Stromal cell of bone marrow (primary cell): Measurements from ENCODE around the gene STIL.
"Not testable (repeated sequence)": the region's sequence is repeated elsewhere in the genome, so short reads cannot be mapped to it uniquely, and the experiment has no call there.

Experiments used
- DNase-seq: peaks from one replicate; pipeline ENCODE4 v3.0.0-alpha.2; 2012; ENCODE audit warnings: low read depth

The STIL gene

DNA sequence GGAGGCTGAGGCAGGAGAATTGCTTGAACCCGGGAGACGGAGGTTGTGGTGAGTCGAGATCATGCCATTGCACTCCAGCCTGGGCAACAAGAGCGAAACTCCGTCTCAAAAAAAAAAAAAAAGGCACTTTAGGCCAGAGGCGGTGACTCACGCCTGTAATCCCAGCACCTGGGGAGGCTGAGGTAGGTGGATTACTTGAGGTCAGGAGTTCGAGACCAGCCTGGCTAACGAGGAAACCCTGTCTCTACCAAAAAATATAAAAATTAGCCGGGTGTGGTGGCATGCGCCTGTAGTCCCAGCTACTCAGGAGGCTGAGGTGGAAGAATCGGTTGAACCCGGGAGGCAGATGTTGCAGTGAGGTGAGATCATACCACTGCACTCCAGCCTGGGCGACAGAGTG is 6.0 kb upstream of the STIL start:
- DNase-seq = not testable (repeated sequence)

DNA sequence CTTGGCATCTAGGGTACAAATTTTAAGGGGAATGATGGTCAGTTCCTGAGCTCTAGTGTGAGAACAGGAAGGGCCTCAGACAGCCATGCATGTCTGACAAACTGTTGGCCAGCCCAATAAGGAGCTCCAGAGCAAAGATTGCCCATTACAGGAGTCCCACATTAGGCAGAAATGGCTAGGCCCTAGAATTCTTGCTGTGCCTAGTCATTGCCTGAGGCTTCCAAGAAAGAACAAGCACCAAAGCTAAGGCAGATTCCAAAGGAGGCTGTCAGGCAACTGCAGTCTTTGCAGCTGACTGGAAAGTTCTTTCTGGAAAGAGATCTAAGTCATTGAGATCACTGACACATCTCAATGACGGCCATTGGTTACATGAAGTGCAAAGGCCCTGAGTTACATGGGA is 3.9 kb upstream of the STIL start:
- DNase-seq = peak; percentile 82

DNA sequence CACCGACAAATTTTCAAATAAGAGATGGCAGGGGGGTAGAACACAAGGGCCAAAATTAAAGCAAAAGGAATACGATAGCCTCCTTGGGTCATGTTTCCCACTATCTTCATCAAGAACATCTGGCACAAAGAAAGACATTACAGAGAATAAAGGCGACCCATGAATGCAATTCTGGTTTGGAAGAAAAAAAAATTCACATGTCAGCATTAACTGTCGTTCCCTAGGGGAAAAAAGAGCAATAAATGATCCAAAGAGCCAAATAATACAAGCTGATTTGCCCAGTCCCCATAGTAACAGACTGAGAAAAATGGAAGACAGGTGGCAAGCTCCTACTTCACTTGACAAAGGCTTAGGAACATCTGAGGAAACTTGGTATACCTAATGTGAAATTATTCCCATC is 4.5 kb downstream of the STIL start:
- DNase-seq = no peak

DNA sequence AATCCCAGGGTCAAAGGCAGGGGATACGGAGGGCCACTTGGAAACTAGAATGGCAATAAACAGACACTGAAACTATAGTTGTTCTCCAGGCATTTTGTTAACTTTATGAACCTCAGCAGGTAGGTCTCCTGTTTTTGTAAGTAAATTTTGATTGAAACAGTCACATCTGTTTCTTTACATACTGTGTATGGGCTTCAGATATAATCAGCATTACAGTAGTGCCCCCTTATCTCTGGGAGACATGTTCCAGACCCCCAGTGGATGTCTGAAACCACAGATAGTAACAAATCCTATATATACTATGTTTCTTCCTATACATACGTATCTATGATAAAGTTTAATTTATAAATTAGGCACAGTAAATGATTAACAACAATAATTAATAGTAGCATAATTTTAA is 11.5 kb downstream of the STIL start:
- DNase-seq = no peak

DNA sequence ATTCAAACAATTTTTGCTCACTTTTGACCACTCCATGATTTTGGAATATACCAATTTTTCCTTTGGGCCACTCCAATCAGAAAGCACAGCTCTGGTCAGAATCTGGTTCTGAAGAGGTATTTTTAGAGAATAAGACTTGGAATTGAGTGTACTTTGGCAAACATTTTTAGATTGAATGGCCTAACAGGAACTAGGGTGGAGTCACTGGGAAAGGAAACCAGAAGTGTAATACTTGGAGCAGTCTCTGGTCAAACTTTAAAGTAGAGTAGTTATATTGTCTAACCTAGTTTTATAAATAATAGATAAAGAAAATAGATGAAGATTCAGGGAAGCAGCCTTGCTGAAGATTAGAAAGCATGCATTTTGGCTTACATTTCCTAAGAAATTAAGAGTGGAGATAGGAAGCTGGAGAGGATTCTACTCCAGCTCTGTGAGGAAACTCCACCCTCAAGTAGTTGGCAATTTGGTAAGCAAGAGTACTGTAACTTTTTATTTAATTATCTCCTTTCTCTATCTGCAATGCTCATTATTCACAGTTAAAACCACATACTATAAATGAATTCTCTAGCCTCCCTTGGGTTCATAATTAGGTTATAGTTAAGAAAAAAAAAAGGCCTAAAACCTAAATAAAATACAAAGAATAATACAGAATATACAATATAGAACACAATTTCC is 15.8 kb downstream of the STIL start:
- DNase-seq = no peak

DNA sequence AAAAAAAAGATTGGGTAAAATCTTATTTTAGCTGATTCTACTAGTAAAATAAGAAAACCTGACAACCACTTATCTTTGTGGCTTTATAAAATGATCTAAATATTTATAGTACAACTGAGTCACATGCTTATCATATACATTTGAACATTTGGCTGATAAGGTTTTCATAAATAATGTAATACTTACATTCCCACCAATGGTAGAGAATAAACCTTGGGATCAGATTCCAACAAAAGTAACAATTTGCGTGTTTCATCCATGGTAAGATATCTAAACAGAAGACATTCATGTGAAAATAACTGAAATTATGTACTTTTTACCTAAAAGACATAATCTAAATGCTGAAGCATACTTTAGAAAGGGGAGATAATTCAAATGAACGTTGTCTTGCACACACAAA is 18.4 kb downstream of the STIL start:
- no peak for DNase-seq

DNA sequence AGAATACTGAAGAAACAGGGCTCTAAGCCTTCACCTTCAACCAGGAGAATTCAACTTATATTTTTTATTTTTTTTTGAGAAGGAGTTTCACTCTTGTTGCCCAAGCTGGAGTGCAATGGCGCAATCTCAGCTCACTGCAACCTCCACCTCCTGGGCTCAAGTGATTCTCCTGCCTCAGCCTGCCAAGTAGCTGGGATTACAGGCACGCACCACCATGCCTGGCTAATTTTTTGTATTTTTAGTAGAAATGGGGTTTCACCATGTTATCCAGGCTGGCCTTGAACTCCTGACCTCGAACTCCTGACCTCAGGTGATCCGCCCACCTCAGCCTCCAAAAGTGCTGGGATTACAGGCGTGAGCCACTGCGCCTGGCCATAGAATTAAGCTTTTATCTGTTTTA is 19.1 kb downstream of the STIL start:
- DNase-seq = not testable (repeated sequence)

DNA sequence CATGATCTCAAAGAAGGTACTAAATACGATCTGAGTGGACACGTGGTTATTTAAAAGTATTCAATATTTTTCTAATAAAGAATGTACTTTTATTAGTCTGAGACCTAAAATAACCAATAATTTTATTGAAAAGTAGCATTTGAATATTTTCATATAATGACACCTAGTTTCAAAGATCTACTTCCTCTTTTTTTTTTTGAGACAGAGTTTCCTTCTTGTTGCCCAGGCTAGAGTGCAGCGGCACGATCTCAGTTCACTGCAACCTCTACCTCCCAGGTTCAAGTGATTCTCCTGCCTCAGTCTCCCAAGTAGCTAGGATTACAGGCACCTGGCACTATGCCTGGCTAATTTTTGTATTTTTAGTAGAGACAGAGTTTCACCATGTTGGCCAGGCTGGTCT is 25.8 kb downstream of the STIL start:
- not testable (repeated sequence) for DNase-seq

DNA sequence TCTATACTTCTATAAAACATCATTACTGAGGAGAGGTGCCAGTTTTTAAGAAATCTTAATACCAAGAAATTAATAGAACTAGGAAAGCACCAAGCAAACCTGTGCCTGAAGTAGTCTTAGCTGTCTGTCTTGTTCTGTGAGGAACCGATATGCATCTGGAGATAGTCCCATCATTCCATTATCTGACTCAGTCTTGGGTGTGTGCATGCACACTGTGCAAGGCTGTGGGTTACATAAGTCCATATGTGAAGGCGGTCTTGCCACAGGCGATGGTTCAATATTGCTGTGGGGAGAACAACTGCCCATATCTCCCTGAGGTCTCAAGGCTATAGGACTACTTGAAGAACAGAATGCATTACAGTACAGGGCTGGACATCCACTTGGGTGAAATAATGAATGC is 33.8 kb downstream of the STIL start:
- no peak for DNase-seq

DNA sequence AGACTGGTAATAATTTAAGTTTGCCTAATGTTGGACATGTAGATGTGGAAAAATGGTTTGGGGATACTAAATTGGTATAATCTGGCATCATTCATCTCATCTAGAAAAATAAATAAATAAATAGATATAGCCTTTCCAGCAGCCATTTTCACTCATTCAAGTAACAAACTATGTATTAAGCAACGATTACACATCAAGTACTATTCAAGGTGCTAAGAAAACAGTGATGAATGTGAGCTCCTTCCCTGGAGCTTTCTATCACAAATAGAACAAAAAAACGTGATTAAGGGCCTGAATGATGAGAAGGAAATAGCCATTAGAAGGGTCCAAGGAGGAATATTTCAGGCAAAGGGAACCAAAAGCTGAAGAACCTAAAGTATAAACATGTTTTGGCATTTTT is 37.1 kb downstream of the STIL start:
- no peak for DNase-seq

DNA sequence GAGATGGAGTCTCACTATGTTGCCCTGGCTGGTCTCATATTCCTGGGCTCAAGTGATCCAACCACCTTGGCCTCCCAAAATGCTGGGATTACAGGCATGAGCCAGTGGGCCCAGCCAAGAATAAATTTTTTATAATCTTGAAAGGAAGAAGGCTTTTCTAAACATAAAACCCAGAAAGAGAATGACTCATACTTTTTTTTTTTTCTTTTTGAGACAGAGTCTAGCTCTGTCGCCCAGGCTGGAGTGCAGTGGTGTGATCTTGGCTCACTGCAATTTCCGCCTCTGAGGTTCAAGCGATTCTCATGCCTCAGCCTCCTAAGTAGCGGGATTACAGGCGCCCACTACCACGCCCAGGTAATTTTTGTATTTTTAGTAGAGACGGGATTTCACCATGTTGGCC is 38.1 kb downstream of the STIL start:
- DNase-seq = not testable (repeated sequence)

DNA sequence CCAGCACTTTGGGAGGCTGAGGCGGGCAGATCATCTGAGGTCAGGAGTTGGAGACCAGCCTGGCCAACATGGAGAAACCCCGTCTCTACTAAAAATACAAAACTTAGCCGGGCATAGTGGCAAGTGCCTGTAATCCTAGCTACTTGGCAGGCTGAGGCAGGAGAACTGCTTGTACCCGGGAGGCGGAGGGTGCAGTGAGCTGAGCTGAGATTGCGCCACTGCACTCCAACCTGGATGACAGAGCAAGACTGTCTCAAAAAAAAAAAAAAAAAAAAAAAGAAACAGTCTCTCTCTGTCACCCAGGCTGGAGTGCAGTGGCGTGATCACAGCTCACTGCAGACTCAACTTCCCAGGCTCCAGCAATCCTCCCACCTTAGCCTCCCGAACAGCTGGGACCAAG is 48.4 kb downstream of the STIL start:
- not testable (repeated sequence) for DNase-seq

DNA sequence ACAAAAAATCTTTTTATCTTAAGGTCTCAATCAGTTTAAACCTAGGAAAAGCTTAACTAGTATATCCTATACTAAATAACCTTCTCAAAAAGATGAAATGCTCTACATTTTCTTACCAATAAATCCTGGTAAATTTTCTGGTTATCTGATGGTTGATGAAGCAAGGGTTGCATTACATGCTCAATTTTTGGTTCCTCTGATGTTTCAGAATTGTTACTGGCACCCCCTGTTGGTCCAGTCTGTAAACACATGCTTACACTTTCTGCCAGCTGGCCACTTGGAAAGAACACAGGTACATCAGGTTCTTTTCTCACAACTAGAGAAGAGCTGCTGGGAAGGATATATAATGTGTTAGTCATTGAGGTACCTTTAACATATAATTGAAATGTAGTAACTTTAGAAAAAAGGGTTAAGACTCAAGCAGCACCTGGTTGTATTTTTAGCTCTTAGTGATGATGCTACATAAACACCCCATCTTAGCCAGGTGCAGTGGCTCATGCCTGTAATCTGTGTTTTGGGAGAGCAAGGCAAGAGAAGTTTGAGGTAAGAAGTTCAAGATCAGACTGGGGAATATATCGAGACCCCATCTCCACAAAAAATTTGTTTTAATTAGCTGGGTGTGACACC is 51.0 kb downstream of the STIL start:
- DNase-seq = peak; percentile 21

DNA sequence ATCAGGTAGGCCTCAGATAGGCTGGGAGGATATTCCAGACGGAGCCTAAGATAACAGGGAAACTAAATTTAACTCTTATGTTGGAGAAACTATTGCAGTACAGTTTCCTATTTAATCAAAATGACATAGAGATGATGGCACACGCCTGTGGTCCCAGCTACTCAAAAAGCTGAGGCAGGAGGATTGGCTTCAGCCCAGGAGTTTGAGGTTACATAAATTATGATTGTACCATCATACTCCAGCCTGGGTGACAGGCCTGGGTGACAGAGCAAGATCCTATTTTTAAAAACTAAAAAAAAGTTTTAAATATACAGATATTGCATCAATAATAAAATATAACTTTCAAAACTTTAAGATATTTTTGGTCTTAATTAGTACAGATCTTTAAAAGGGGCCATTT is 56.7 kb downstream of the STIL start:
- DNase-seq = no peak

DNA sequence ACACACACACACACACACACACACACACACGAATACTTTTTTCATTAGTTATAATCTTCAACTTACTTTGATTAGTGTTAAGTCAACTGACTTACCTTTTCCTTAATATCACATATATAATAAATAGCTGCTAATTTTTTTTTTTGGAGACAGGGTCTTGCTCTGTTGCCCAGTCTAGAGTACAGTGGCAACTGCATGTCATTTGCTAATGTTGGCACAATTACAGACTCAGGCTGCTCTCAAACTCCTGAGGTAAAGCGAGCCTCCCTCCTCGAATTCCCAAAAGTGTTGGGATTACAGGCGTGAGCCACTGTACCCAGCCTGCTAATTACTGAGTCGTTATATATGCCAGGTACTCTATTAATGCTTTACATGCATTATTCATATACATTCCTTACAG is 61.2 kb downstream of the STIL start:
- DNase-seq = no peak

DNA sequence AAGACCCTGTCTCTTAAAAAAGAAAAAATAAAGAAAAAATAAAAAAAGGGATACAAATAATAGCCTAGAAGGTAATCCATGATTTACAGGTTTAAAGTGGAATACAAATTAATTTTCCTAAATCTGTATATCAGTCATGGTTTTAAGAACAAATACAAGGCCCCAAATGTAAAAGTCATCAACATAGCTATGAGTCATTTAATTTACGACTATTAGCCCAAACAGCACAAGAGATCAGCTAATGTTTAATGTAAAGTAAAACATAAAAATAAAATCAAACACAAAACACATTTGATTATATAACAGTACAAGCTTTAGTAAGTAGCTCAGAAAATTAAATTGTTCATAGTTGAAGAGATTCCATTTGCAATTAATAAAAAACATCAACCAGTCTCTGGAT is 61.6 kb downstream of the STIL start:
- no peak for DNase-seq

DNA sequence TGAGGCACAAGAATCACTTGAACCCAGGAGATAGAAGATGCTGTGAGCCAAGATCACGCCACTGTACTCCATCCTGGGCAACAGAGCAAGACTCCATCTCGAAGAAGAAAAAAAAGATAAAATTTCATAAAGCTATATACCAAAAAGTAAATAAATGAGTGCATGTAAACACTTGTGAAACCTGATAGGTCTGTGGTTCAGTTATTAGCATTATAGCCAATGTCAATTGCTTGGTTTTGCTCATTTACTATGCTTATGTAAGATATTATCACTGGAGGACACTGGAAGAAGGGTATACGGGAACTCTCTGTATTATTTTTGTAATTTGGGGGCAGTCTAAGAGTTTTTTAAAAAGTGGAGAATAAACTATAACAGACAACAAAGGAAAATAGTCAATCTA is 64.2 kb downstream of the STIL start:
- no peak for DNase-seq

DNA sequence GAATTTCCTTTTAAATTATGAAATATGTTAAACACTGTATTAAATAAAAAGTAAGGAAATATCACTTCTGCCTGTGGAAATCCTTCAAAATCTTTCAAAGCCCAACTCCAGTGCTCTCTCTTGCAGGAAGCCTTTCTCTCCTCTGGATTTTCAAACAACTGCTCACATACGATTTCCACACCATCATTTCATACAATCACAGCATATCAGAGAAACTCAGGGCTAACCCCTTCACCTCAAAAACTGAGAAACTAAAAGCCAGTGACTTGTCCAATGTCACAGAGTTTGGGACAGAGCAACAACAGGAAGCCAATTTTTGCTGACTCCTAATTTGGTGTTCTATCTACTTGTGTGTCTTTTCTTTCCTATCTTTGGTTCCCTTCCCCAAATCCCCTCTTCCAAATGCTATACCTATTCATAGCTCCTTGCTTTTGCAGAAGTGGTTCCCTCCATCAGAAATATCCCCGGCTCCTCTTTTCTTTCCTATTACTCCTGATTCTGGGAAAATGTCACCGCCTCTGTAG is 69.5 kb downstream of the STIL start:
- DNase-seq = no peak

DNA sequence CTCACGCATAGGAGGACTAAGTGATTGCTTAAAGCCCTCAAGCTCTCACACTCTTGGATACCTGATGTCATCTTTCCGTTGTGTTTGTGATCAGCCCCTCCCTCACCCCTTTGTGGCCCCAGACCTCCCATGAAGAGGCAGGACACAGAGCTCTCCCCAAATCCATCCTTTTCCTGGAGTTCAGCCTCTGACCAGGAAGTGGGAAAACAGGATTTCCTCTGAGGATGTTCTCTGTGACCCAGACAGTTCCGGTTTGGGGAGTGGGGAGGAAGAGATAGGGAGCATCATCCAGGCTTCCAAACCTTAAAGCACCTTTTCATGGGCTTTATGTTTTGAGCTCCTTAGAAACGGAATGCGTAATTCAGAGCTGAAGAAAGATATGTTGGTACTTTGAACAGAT is 70.0 kb downstream of the STIL start:
- DNase-seq = no peak

DNA sequence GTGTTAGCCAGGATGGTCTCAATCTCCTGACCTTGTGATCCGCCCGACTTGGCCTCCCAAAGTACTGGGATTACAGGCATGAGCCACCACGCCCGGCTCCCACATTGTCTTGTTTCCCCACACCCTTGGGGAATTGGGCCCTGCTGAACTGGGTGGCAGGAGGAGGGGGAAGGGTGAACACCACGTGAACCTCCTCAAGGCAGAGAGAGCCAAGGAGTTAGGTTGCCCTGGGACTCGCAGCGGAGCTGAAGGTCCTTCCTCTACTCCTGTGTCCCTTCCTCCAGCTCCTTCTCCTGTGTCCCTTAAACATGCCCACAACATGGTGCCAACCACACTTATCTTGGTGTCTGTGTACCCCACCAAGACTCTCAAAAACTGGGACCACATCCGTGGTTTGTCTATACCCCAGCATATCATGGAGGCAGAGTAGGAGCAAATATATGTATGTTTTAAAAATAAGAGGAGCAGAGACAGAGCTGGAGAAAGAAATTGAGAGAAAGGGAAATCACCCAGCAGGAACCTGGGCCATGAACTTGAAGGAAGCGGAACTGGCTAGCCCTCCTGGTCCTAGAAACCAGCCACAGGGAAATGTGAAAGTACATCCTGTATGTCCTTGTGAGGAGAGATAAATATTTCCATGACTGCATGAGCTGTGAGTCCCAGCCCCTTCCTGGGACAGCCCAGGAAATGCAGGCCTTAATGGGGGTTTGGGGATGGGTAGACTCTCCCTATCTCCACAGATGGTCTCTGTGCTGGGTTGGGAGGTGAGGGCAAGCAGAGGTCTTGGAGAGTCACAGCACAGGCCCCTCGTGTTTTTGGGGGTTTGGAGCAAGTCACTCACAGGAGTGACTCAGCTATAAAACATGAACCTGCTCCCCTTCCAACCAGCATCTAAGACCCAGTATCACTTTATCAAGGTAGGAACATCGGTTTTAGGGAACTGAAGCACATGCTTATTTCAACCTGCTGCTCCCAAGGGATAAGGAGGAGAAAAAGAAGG is 72.5 kb downstream of the STIL start:
- no peak for DNase-seq

DNA sequence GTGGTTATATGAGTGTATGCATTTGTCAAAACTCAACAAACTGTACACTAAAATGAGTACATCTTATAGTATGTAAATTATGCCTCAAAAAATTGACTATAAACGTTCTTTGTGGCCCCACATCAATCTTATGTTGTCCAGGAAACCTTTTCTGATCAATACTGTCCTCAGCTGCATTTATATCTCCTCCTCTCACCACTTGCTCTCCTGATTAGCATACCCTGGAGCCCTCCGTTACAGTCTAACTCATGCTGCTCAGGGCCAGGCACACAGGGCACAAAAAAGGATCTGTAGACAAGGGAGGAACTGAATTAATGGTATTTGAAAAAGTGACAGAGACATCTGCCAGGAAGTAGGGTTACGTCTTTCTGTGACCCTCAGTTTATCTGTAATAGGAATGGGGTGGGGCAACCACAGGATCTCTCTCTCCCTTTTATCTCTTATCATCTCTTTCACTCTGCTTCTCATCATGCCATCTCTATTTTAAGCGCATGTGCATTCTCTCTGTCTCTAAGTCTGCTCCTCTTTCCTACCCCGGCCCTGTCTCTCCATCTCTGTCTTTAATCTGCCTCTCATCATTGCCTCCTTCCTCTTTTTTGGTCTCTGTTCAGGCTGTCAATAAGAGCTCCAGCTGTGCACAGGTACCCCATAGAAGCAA is 74.9 kb downstream of the STIL start:
- no peak for DNase-seq

DNA sequence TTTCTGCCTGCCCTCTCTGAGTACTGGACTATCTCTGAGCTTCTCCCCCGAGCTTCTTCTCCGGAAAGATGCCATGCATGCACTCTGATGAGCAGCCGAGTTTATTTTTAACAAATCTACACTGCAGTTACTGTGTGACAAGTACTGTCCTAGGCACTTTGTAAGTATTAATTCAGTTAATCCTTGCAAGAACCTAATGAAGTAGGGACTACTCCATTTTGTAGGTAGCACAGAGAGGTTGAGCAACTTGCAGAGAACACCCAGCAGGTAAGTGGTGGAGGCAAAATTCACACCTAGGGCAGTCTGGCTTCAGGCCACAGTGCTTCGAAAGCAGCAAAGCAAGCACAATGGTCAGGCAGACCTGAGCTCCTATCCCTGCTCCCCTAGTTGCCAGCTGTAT is 78.1 kb downstream of the STIL start:
- no peak for DNase-seq
